Astrocyte (in vitro differentiated cells and primary cell): ENCODE data around the gene MICALL2. TPM values are rescaled to one million over a fixed set of nuclear protein-coding genes. Genes with fewer than 3 reads are reported as not detected.

ENCODE experiments used
- DNase-seq: peaks from one replicate; pipeline ENCODE4 v3.0.0-alpha.2; 2010; ENCODE audit warnings: low read depth
- FAIRE-seq: peaks from 2 replicates; lab custom pipeline; 2011; peaks lifted over from hg19 to GRCh38; lab: Jason Lieb, UNC
- H2AFZ ChIP-seq: 2 replicates; pipeline ENCODE4 v1.6.0; 2012; ENCODE audit warnings: low read depth, low read length, inconsistent platforms
- H3K27ac ChIP-seq: 2 replicates; pipeline ENCODE4 v1.5.1; 2011; ENCODE audit warnings: low read depth, low read length, inconsistent platforms
- H3K27me3 ChIP-seq: 2 replicates; pipeline ENCODE4 v1.6.0; 2011; ENCODE audit warnings: low read length, inconsistent platforms; ENCODE audit not compliant: insufficient read depth
- H3K36me3 ChIP-seq: 2 replicates; pipeline ENCODE4 v1.5.1; 2011; ENCODE audit warnings: low read length, inconsistent platforms; ENCODE audit not compliant: insufficient read depth
- H3K4me1 ChIP-seq: 2 replicates; pipeline ENCODE4 v1.5.1; 2011; ENCODE audit warnings: low read length, inconsistent platforms; ENCODE audit not compliant: insufficient read depth
- H3K4me2 ChIP-seq: 2 replicates; pipeline ENCODE4 v1.6.0; 2012; ENCODE audit warnings: low read length, inconsistent platforms
- H3K4me3 ChIP-seq: 2 replicates; pipeline ENCODE4 v1.5.1; 2011; ENCODE audit warnings: low read depth, mild to moderate bottlenecking, low read length, inconsistent platforms; ENCODE audit not compliant: insufficient read depth
- H3K79me2 ChIP-seq: 2 replicates; pipeline ENCODE4 v1.6.0; 2012; ENCODE audit warnings: mild to moderate bottlenecking, low read length, inconsistent platforms; ENCODE audit not compliant: insufficient read depth
- H3K9ac ChIP-seq: 2 replicates; pipeline ENCODE4 v1.6.0; 2012; ENCODE audit warnings: mild to moderate bottlenecking, low read length, inconsistent platforms
- H3K9me3 ChIP-seq: 2 replicates; pipeline ENCODE4 v1.5.1; 2012; ENCODE audit warnings: low read depth, mild to moderate bottlenecking, low read length, inconsistent platforms; ENCODE audit not compliant: insufficient read depth
- H4K20me1 ChIP-seq: 2 replicates; pipeline ENCODE4 v1.6.0; 2012; ENCODE audit warnings: low read length, inconsistent platforms; ENCODE audit not compliant: insufficient read depth
- H3K27ac Mint-ChIP-seq: one replicate; pipeline ENCODE4 v1.8.0; 2021; ENCODE audit warnings: mild to moderate bottlenecking, mixed read lengths; ENCODE audit not compliant: unreplicated experiment
- H3K27me3 Mint-ChIP-seq: one replicate; pipeline ENCODE4 v1.8.0; 2021; ENCODE audit warnings: low read depth, mixed read lengths; ENCODE audit not compliant: unreplicated experiment
- H3K36me3 Mint-ChIP-seq: one replicate; pipeline ENCODE4 v1.8.0; 2021; ENCODE audit warnings: low read depth, mixed read lengths; ENCODE audit not compliant: unreplicated experiment
- H3K4me1 Mint-ChIP-seq: one replicate; pipeline ENCODE4 v1.8.0; 2021; ENCODE audit warnings: low read depth, mixed read lengths; ENCODE audit not compliant: unreplicated experiment
- H3K4me3 Mint-ChIP-seq: one replicate; pipeline ENCODE4 v1.8.0; 2021; ENCODE audit warnings: mild to moderate bottlenecking, moderate library complexity, mixed read lengths; ENCODE audit not compliant: unreplicated experiment
- H3K9me3 Mint-ChIP-seq: one replicate; pipeline ENCODE4 v1.8.0; 2021; ENCODE audit warnings: mild to moderate bottlenecking, mixed read lengths; ENCODE audit not compliant: unreplicated experiment
- CTCF ChIP-seq: IDR thresholded peaks from 2 replicates; pipeline ENCODE4 v1.5.1; 2011; ENCODE audit warnings: low read depth, mild to moderate bottlenecking, inconsistent platforms, low read length, moderate library complexity; ENCODE audit not compliant: insufficient read depth
- EZH2 ChIP-seq: IDR thresholded peaks from 2 replicates; pipeline ENCODE4 v1.6.1; 2012; ENCODE audit warnings: mild to moderate bottlenecking, low read length, inconsistent platforms; ENCODE audit not compliant: insufficient read depth
- total RNA-seq: library from RNA; stranded (reverse); gene quantifications from 2 replicates; pipeline ENCODE4 v1.2.1, GENCODE V29; 2021

The MICALL2 gene
- total RNA-seq, 1 donor from 2014 or later = 43.4 TPM

GRCh38 chr7:1447551-1448244, 11.6 kb downstream of the MICALL2 start:
- no peaks in the 10 kb centered on the region for H3K9me3 Mint-ChIP-seq
- no peak overlapping the region for H3K27ac Mint-ChIP-seq
- no peak for DNase-seq
- FAIRE-seq = no peak
- H3K9me3 ChIP-seq = no peaks in the 10 kb centered on the region
- no peaks in the 10 kb centered on the region for H3K36me3 ChIP-seq
- peaks cover 44% of the 10 kb centered on the region for H4K20me1 ChIP-seq
- no peak overlapping the region for H3K27ac ChIP-seq
- peaks cover 27% of the 10 kb centered on the region for H3K79me2 ChIP-seq
- H3K4me2 ChIP-seq = no peak overlapping the region
- no peaks in the 10 kb centered on the region for H3K4me1 Mint-ChIP-seq
- no peaks in the 10 kb centered on the region for H3K27me3 Mint-ChIP-seq
- no peaks in the 10 kb centered on the region for H3K27me3 ChIP-seq
- H3K36me3 Mint-ChIP-seq = peaks cover 2% of the 10 kb centered on the region
- H2AFZ ChIP-seq = no peak overlapping the region
- TF ChIP-seq EZH2 (no peak), CTCF (no peak)
- H3K4me3 Mint-ChIP-seq = no peak overlapping the region
- H3K4me1 ChIP-seq = no peaks in the 10 kb centered on the region
- no peak overlapping the region for H3K9ac ChIP-seq
- H3K4me3 ChIP-seq = no peak overlapping the region

DNA sequence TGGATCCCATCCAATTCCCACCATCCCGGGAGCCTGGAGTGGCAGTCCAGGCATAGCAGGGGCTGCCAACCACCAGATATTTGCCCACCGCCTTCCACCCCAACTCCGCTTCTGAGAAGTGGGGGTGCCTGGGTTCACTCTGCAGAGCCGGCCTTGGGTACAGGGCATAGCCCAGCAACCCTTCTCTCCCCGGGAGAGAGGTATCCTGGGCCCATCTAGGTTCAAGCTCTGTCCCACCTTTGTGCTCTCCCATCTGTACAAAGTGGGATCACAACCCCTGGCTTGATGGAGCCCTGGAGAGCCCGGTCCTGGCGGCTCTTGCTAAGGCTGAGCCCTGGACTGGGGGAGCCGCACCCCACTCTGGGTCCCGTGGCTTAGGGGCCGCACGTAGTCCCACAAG, 12.2 kb downstream of the MICALL2 start:
- DNase-seq = no peak

More for the DNA sequence above, 12.2 kb downstream of the MICALL2 start:
- no peak overlapping the region for H2AFZ ChIP-seq
- no peak for FAIRE-seq
- Mint-ChIP-seq H3K27me3 (no peaks in the 10 kb centered on the region), H3K4me1 (no peaks in the 10 kb centered on the region), H3K4me3 (no peak overlapping the region), H3K36me3 (peaks cover 2% of the 10 kb centered on the region), H3K27ac (no peak overlapping the region), H3K9me3 (no peaks in the 10 kb centered on the region)
- no peaks in the 10 kb centered on the region for H3K27me3 ChIP-seq
- H3K27ac ChIP-seq = no peak overlapping the region
- no peak overlapping the region for H3K4me2 ChIP-seq
- peaks cover 21% of the 10 kb centered on the region for H3K79me2 ChIP-seq
- H4K20me1 ChIP-seq = peaks cover 41% of the 10 kb centered on the region
- no peaks in the 10 kb centered on the region for H3K36me3 ChIP-seq
- no peak overlapping the region for H3K4me3 ChIP-seq
- no peaks in the 10 kb centered on the region for H3K4me1 ChIP-seq
- TF ChIP-seq EZH2 (no peak), CTCF (no peak)
- no peaks in the 10 kb centered on the region for H3K9me3 ChIP-seq
- no peak overlapping the region for H3K9ac ChIP-seq
